ENCODE results near the gene CEP112.

GRCh38 chr17:65694601-65695000 is 497.3 kb downstream of the CEP112 start:
- TF ChIP-seq CEBPB (IDR thresholded peaks at IDR 0.05; ENCODE audit: borderline replicate concordance in 1 of 2, low read depth in 2 of 2, low read length in 2 of 2) = no peak
- TF ChIP-seq NRF1 (conservative IDR thresholded peaks at IDR 0.05; ENCODE audit: low read depth, low read length) = no peak
- no peak for TF ChIP-seq NR2C1 (IDR thresholded peaks at IDR 0.05)
- no peak for TF ChIP-seq SP1 (IDR thresholded peaks at IDR 0.05; ENCODE audit: low read depth, low read length)

Data from GM12878 (cell line).